ENCODE results near the gene KCTD6.

KCTD6 gene

GRCh38 chr3:58487140-58487886 is 4.6 kb upstream of the KCTD6 start:
- DNase-seq, result no peak

DNA sequence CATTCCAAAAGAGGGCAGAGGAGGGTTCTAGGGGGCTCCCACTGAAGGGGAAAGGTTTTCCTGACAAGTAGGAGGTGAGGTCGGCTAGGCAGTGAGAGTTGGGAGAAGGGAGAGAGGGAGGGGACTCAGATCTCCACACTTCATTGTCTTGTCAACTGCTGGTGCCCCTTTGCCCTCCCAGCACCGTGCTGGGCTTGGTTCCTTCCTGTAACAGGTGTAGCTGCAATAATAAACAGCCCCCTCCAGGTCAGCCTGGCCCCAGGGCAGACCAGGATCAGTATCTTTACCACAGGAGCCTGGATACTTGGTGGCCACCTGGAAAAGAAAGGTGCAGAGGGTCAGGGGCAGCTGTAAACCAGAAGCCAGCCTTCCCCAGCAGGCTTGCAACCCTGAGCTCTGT is 2.9 kb upstream of the KCTD6 start:
- no peak for DNase-seq

DNA sequence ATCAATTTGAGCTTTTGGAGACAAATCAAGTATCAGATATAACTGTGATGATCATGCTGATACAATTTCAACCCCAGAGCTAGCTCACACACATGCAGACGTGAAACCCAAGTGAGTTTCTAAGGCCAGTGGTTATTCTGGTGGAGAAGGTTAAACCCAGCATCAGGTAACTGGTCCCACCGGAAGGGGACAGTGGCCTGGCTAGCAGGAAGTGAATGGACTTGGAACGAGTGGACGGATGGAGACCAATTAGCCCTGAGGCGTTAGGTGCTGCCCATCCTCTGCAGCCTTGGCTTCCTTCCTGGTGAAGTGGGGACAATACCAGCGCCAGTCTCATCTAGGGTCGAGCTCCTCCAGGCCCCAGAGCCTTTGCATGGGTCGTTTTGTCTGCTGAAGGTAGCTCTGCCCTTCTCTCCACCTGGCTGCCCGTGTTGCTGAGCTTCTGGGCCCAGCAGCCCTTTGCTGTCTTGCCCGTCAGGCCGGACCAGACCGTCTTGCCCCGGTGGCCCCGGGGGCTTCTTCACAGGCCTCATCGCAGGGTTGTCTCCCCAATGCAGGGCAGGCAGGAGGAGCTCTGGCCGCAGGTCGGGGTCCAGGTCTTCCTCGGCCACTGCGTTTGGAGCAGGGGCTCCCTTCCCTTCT is 915 bp upstream of the KCTD6 start:
- no peak for DNase-seq

- DNase-seq, result peak; percentile 2
Measured at GRCh38 chr3:58492494-58492905, 604 bp downstream of the KCTD6 start.

- no peak for DNase-seq
Measured at GRCh38 chr3:58494107-58494506, 2.2 kb downstream of the KCTD6 start.

GRCh38 chr3:58495101-58495500 is 3.2 kb downstream of the KCTD6 start:
- no peak for DNase-seq

DNA sequence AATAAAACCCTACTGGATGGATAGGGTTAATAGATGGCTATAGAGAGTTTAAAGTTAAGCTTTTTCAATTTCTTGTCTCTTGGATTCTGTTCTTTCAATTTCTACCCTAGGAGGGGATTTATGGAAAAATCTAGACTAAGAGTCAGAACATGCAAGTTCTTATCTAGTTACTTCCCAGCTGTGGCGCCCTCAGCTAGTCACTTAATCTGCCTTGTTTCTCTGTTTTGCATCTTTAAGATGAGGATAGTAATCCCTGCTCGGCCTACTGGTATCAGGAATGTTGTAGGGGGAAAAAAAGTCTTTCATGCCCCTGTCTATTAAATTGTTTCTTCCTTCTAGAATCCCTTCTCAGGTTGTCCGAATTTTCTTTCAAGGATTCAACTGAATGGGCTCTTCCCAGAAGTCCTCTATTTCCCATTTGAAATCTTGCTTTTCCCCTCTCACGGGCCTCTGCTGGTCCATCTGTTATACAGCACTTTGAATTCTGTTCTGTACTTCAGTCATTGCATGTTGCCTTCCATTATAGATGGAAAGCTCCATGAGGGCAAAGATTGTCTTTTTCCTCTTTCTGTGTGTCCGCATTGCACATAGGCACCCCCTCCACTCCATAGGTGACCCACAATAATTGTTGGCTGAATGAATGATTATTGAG is 4.4 kb downstream of the KCTD6 start:
- DNase-seq, result no peak

GRCh38 chr3:58497097-58497496 is 5.2 kb downstream of the KCTD6 start:
- DNase-seq, result no peak

DNA sequence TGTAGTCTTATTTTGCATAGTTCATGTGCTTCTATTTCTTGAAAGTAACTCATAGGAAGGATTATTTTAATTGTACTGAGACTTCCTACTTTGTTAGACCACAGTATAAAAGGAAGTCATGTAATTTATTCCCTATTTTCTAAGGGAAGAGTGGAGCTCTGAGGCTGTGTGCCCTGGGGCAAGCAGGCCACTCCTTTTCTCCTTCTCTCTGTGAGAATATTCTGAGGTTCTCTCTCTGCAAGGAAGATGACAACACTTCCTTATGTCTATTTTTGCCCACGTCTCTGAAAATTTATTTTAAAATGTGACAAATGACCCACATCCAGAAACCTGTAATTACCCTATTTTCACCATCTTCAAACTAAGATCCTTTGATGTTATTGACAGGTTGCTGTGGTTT is 11.0 kb downstream of the KCTD6 start:
- DNase-seq, result no peak

DNA sequence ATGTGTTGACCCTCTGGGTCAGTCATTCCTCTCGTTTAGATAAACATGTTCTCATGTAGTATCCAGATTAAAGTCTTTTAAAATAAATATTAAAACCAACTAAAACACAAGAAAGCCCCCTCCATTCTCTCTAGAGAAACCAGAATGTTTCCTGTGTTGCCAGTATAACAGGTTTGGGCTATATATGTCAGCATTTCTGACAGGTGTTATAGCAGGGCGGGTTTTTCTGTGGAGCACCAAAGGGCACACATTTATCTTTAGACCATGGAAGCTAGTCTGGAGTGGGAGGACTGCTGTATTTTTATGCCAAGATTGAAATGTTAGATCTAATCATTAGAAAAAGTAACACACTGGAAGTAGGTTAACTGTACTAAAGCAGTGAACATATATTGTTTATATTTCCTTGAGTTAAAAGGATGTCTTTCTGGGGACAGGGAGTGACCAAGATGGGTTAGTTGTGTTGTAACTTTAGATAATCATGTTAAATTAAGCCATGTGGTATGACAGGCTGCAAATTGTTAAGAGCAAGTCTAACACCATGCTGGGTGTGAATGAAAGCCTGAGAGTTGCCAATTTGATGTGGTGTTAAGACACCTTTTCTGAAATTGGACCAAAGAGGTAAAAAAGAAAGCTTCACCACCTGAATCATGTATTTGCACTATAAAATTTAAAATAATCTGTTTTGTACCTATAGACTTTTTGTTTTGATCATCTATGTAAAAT is 15.6 kb downstream of the KCTD6 start:
- DNase-seq, result no peak

GRCh38 chr3:58508437-58508836 is 16.5 kb downstream of the KCTD6 start:
- no peak for DNase-seq

DNA sequence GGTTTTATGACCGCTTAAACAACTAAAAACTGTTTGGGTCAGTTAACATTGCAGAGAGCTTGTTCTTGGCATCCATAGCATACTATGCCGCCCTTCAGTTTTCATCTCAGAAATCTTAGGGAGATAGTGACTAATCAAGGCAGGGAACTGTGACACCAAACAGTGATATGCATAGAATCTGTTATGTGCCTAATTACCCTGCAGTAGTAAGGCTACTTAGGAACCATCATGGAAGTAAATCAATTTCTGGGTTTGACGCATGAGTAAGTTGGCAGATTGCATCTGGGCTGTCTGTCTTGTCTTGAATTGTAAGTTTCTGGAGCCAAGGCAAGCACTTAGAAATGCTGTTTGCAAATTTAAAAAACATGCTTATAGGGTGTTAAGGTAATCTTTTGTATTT is 22.5 kb downstream of the KCTD6 start:
- DNase-seq, result no peak

- no peak for DNase-seq
Measured at GRCh38 chr3:58518291-58518789, 26.4 kb downstream of the KCTD6 start.

- DNase-seq, result no peak
Measured at GRCh38 chr3:58519668-58520402, 27.9 kb downstream of the KCTD6 start.

- peak; percentile 60 for DNase-seq
Measured at GRCh38 chr3:58520403-58521335, 28.8 kb downstream of the KCTD6 start.

DNA sequence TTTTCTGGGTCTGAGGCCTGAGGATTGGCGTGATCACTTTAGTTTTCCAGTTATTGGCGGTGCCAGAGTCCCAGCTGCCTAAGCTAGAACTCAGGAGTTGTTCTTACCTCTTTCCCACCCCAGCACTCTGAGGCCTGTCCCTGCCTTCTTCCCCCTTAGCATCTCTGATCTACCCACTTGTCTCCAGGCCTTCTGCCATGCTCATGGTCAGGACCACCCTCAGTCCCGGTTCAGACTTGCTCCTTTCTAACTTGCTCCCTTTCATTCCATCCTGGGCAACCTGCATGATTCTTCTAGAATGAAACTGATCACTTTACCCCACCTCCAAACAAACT is 29.4 kb downstream of the KCTD6 start:
- no peak for DNase-seq

DNA sequence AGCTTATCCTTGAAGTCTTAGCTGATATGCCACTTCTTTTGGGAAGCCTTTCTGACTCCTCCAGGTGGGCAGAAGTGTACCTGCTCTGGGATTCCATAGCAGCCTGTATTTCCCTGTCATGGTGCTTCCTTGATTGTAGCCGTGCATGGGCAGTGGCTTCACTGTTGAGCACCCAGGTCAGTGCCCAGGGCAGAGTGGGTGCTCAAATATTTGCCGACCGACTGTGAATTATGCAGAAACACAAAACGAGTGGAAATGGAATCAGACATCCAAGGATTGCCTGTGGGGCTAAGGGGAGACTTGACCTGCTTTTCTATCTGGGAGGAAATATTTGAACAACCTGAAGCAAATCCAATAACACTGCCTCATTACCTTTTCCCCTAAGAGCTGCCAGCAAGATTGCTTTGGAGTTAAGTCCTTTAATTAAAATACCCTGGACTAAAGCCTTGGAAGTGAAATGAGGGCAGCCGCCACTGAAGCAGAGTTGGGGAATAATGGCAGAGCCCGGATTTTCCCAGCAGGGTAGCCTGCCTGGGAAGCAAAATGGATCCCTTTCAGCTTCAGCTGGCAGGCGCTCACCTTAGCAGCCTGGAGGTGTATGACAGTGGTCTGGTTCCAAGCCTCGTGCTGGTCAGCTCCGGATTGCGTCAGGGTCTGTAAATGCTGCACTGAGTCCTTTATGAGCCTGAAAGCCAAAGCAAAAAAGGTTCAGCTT is 30.2 kb downstream of the KCTD6 start:
- no peak for DNase-seq

- DNase-seq, result no peak
Measured at GRCh38 chr3:58522759-58523425, 31.0 kb downstream of the KCTD6 start.

DNA sequence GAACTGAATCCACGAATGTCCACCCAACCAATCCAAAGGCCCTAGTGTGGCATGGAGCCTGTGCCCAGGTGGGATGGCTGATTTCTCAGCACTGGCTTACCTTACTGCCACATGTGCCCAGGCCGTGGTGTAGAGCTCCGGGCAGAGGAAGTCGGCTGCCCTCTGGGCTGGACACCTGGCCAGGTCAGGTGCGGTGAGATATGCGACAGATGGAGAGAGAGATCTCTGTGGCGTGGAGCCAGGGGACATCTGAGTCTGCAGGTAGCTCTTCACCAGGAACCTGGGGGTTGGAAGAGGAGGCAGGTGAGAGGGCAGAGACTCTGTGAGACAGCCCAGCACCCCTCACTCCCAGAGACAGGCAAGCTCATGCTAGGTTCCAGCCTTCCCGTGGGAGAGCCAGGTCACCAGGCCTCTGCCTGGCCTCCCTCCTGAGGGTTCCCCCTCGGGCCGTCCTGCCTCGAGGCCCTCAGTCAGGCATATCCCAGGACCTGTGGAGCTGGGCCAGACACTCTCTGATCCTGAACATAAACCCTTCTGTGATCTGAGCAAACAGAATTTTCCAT is 32.5 kb downstream of the KCTD6 start:
- DNase-seq, result no peak

- no peak for DNase-seq
Measured at GRCh38 chr3:58526515-58526957, 34.6 kb downstream of the KCTD6 start.
